Measurements from ENCODE around the gene ABLIM2.
"Not testable (repeated sequence)": the region's sequence is repeated elsewhere in the genome, so short reads cannot be mapped to it uniquely, and the experiment has no call there.

GRCh38 chr4:8139726-8140125 is 18.9 kb downstream of the ABLIM2 start:
- not testable (repeated sequence) for TF ChIP-seq POLR2A (IDR thresholded peaks at IDR 0.05); CTCF (IDR thresholded peaks at IDR 0.05 in 4 of 5, conservative IDR thresholded peaks at IDR 0.05 in 1 of 5)

Measured in gastrocnemius medialis (tissue), 4 donors.